Measurements from ENCODE around the gene SIX3.
A peak's percentile ranks its signal among the peaks of the same experiment; 100 is the strongest.

- TF ChIP-seq EZH2 (IDR thresholded peaks at IDR 0.05; ENCODE audit: borderline replicate concordance, low read depth, low read length, severe bottlenecking) (peak; percentile 92), CTCF (IDR thresholded peaks at IDR 0.05; ENCODE audit: extremely low read depth in 1 of 2, insufficient read depth in 1 of 2, low read depth in 1 of 2, low read length in 2 of 2) (no peak), JUN (IDR thresholded peaks at IDR 0.05; ENCODE audit: borderline replicate concordance, insufficient read depth, insufficient read length, low read depth) (no peak), POLR2AphosphoS5 (IDR thresholded peaks at IDR 0.05; ENCODE audit: insufficient read depth, low read depth, low read length) (no peak), MYC (IDR thresholded peaks at IDR 0.05; ENCODE audit: low read depth, low read length) (no peak), POLR2A (IDR thresholded peaks at IDR 0.05; ENCODE audit: low read depth, low read length) (no peak), MAX (IDR thresholded peaks at IDR 0.05; ENCODE audit: insufficient read depth, insufficient read length) (no peak), GATA2 (IDR thresholded peaks at IDR 0.05; ENCODE audit: insufficient read depth, insufficient read length, low read depth, low read length) (no peak), FOS (IDR thresholded peaks at IDR 0.05; ENCODE audit: borderline replicate concordance, insufficient read depth, low read length) (no peak)
These were observed 11.4 kb downstream of the SIX3 start for GRCh38 chr2:44952806-44953498.
